DMS114 treated with DMSO at 0.1 percent for 48 hours (cell line): ENCODE results near the gene NMRAL1.

Source experiments
- DNase-seq: peaks from one replicate; lab custom pipeline; 2025; ENCODE audit not compliant: unreplicated experiment; lab: John Stamatoyannopoulos, UW

NMRAL1 gene

DNA sequence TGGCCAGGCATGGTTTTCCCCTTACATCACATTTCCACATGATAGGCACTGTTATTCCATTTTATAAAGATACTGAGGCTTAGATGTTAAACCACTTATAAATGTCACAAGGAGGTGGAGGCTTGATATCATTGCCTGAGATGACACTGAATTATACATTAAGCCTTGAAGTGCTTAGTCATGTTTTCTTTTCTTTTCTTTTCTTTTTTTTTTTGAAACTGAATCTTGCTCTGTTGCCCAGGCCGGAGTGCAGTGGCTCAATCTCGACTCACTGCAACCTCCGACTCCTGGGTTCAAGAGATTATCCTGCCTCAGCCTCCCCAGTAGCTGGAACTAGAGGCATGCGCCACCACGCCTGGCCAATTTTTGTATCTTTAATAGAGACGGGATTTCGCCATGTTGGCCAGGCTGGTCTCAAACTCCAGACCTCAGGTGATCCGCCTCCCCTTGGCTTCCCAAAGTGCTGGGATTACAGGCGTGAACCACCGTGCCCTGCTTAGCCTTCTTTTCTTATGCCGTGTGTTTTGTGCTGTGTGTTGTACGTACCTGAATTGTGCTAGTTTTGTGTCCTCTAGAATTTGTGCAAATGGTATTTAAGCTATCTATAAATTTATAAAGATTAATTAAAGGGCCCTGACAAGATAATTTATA, 47.6 kb downstream of the NMRAL1 start:
- no peak for DNase-seq

GRCh38 chr16:4426021-4426684, 48.3 kb downstream of the NMRAL1 start:
- no peak for DNase-seq

DNA sequence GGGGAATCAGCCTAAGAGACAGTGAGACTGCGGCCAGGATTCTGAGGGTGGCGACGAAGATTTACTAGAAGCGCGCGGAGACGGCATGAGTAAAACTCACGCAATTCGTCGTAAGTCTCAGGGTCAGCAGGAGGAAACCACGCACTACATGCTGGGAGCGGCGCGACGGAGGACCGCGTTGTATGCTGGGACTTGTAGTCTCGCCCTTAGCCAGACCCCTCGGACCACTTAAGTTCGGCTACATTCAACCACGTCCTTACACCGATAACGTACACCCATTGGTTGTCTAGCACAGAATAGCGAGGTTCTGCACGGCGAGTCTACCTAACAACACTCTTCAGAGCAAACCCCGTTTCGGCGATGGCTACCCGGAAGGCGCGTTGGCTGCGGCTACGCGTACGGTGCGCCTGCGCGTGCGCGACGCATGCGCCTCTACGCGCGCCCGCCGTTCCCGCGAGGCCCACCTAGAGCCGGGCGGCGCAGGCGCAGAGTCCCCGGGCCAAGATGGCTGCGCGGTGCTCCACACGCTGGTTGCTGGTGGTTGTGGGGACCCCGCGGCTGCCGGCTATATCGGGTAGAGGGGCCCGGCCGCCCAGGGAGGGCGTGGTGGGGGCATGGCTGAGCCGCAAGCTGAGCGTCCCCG, 48.9 kb downstream of the NMRAL1 start, which contains the start of gene DNAJA3:
Gene DNAJA3, plus strand, starts transcription at position 491 of the 643 bp plus-strand sequence. Its CDS starts 14 bp downstream, at position 505.
- peak; percentile 89 for DNase-seq

DNA sequence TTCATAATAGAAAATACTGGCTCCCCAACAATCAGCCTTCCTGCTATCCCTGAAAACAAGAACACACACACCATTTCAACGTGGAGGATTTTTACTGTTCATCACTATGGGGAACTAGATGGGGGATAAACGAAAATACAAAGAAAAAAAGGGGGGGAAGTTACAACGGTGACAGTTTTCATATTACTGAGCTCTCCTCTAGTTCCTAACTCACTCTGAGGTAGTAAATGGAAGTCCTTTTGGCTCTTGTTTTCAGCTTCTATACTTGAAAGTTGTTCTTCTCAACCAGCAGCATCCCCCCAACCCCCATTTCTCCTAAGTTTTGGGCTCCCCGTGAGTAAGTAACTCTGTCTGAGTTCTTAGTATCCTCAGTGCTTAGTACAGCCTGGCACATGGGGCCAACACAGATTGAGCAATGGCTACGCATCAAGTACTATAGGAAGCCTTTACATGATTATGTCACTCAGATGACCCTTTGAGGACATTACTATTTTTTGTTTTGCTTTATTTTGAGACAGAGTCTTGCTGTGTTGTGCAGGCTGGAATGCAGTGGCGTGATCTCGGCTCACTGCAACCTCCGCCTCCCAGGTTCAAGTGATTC, 53.8 kb downstream of the NMRAL1 start:
- no peak for DNase-seq

- DNase-seq = no peak
Measured at GRCh38 chr16:4419402-4419959, 54.9 kb downstream of the NMRAL1 start.

GRCh38 chr16:4416200-4417032, 58.0 kb downstream of the NMRAL1 start, which contains the start of gene CORO7:
CORO7 (minus strand) TSS chr16:4416596; CDS start chr16:4416518, 78 bp downstream.
- peak; percentile 67 for DNase-seq

GRCh38 chr16:4415538-4416199, 58.8 kb downstream of the NMRAL1 start:
- DNase-seq = no peak

GRCh38 chr16:4414187-4414917, 60.1 kb downstream of the NMRAL1 start:
- no peak for DNase-seq

DNA sequence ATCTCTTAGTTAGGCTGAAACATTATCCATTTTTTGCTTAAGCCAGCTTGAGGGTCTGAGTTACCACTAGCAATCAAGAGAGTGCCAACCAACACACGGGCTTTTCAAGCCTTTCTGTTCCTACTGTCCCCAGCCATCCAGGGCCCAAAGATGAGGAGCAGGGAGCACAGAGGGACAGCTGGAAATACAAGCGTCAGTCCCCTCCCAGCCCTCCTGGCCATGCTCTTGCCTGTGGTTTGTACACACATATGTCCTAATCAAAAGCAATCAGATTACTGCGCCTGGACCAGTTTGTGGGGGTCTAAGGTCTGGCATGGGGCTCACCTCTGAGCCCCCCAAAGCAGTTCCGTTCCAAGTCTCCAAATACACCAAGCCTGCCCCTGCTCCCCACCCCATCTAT, 61.6 kb downstream of the NMRAL1 start:
- DNase-seq = no peak

DNA sequence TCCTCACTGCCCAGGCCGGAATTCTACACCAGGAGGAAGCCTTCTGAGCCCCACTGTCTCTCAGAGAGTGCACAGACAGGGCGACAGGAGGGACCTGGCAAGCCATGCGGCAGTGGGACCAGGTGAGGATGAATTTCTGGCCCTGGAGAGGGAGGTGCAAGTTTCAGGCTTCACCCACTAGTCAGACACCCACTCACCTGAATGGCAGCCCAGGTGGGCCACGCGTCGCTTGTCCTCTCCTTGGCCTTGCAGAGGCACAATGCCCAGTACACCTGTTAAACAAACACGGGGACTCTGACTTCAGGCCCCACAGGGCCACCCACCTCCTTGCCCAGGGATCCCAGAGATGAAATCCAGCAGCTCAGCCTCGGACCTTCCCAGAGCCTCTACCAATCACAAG, 62.3 kb downstream of the NMRAL1 start:
- DNase-seq = no peak
